Natural killer cell (primary cell): ENCODE measurements around the gene RRAD. TPM values are rescaled to one million over a fixed set of nuclear protein-coding genes. Genes with fewer than 3 reads are reported as not detected.

Source experiments
- ATAC-seq, 3 donors: fragments of 150-1000 bp in 2 of 3; fragments of 200-7000 bp in 1 of 3; cut with Tn5 transposase; 1 replicate in 1 of 3; 2 replicates in 2 of 3; pipeline ENCODE4 v1.10.0; 2021; ENCODE audit warnings: mild to moderate bottlenecking in 2 of 3, moderate library complexity in 2 of 3
- DNase-seq, 2 donors: peaks; one replicate each; pipeline versions ENCODE4 v3.0.0 to v3.0.0-alpha.2; 2013 to 2021; ENCODE audit warnings: mixed read lengths in 1 of 2
- H3K27ac ChIP-seq: one replicate; pipeline ENCODE4 v1.5.1; 2013; ENCODE audit warnings: mild to moderate bottlenecking, low read length
- H3K27me3 ChIP-seq: one replicate; pipeline ENCODE4 v1.6.1; 2013; ENCODE audit warnings: low read length; ENCODE audit not compliant: control insufficient read depth, insufficient read depth
- H3K36me3 ChIP-seq: one replicate; pipeline ENCODE4 v1.6.1; 2013; ENCODE audit warnings: low read length; ENCODE audit not compliant: control insufficient read depth, insufficient read depth
- H3K4me1 ChIP-seq: one replicate; pipeline ENCODE4 v1.6.1; 2013; ENCODE audit warnings: low read length; ENCODE audit not compliant: control insufficient read depth, insufficient read depth
- H3K4me3 ChIP-seq: one replicate; pipeline ENCODE4 v1.5.1; 2013; ENCODE audit warnings: low read length
- H3K9me3 ChIP-seq: one replicate; pipeline ENCODE4 v1.6.1; 2013; ENCODE audit warnings: low read length; ENCODE audit not compliant: control insufficient read depth, insufficient read depth
- H3K27ac Mint-ChIP-seq, 2 donors: one replicate each; pipeline ENCODE4 v1.8.0; 2022; ENCODE audit warnings: mild to moderate bottlenecking in 2 of 2, mixed read lengths in 2 of 2, moderate library complexity in 1 of 2
- H3K27me3 Mint-ChIP-seq, 2 donors: one replicate each; pipeline ENCODE4 v1.8.0; 2022; ENCODE audit warnings: low read depth in 2 of 2, mixed read lengths in 2 of 2
- H3K36me3 Mint-ChIP-seq: one replicate; pipeline ENCODE4 v1.8.0; 2022; ENCODE audit warnings: mixed read lengths
- H3K4me1 Mint-ChIP-seq, 2 donors: one replicate each; pipeline ENCODE4 v1.8.0; 2022; ENCODE audit warnings: mixed read lengths in 2 of 2
- H3K4me3 Mint-ChIP-seq: one replicate; pipeline ENCODE4 v1.8.0; 2022; ENCODE audit warnings: mild to moderate bottlenecking, moderate library complexity, mixed read lengths
- H3K9me3 Mint-ChIP-seq, 2 donors: one replicate each; pipeline ENCODE4 v1.8.0; 2022; ENCODE audit warnings: mixed read lengths in 2 of 2
- CTCF ChIP-seq: fragments of 200-600 bp; IDR thresholded peaks from one replicate; pipeline ENCODE4 v1.8.0; 2022; ENCODE audit warnings: antibody characterized with exemption
- WGBS: methylation state at CpG from one replicate; pipeline ENCODE4 v1.1.7; 2013; ENCODE audit warnings: missing lambda C conversion rate; ENCODE audit not compliant: insufficient coverage; 5-methylcytosine and 5-hydroxymethylcytosine counted together
- intact Hi-C: fragments of 100-400 bp; cut with micrococcal nuclease; formaldehyde crosslinking; loops from one replicate; pipeline ENCODE4 v1.14.2; 2022
- total RNA-seq, 4 donors: library from RNA; stranded (reverse); fragments of 120-200 nt in 1 of 4; gene quantifications; one replicate each; pipeline versions ENCODE4 v1.2.3 to v1.2.4, GENCODE V29; 2013 to 2022

Gene RRAD
- total RNA-seq, 3 donors from 2014 or later (not counting 1 experiment from before 2014, with no cell fraction given): 1.8 to 4.5 (median 2.8) TPM

GRCh38 chr16:66888647-66889615, 36.4 kb downstream of the RRAD start:
- Mint-ChIP-seq H3K27ac (no peak overlapping the region), H3K9me3 (no peaks in the 10 kb centered on the region)
- ATAC-seq: no peak

GRCh38 chr16:66886914-66887313, 38.4 kb downstream of the RRAD start:
- peaks cover 9 to 28% of the 10 kb centered on the region in 2 donors for H3K4me1 Mint-ChIP-seq
- Histone ChIP-seq H3K27me3 (no peaks in the 10 kb centered on the region), H3K4me3 (no peak overlapping the region), H3K27ac (no peak overlapping the region), H3K4me1 (no peaks in the 10 kb centered on the region), H3K36me3 (peaks cover 31% of the 10 kb centered on the region), H3K9me3 (no peaks in the 10 kb centered on the region)
- intact Hi-C loops: no loop called here
- DNase-seq: no peak
- H3K36me3 Mint-ChIP-seq: no peaks in the 10 kb centered on the region
- no peak overlapping the region for H3K27ac Mint-ChIP-seq
- TF ChIP-seq CTCF: no peak
- WGBS: 72% methylated on average over 3 of the region's 3 CpGs
- ATAC-seq: no peak
- H3K9me3 Mint-ChIP-seq: no peaks in the 10 kb centered on the region
- no peak overlapping the region for H3K4me3 Mint-ChIP-seq
- H3K27me3 Mint-ChIP-seq: no peaks in the 10 kb centered on the region

More at GRCh38 chr16:66888647-66889615, 36.4 kb downstream of the RRAD start:
- Histone ChIP-seq H3K4me1 (no peaks in the 10 kb centered on the region), H3K4me3 (no peak overlapping the region), H3K36me3 (peaks cover 31% of the 10 kb centered on the region), H3K27me3 (no peaks in the 10 kb centered on the region), H3K9me3 (no peaks in the 10 kb centered on the region), H3K27ac (no peak overlapping the region)
- WGBS: 96% methylated on average over 6 of the region's 6 CpGs
- no peak for DNase-seq
- no peaks in the 10 kb centered on the region for H3K36me3 Mint-ChIP-seq
- no peaks in the 10 kb centered on the region for H3K27me3 Mint-ChIP-seq
- intact Hi-C loops: no loop called here
- H3K4me3 Mint-ChIP-seq: no peak overlapping the region
- H3K4me1 Mint-ChIP-seq: peaks cover 10 to 30% of the 10 kb centered on the region in 2 donors
- no peak for TF ChIP-seq CTCF

- Histone ChIP-seq H3K4me1 (peaks cover 5% of the 10 kb centered on the region), H3K36me3 (peaks cover 29% of the 10 kb centered on the region), H3K9me3 (no peaks in the 10 kb centered on the region), H3K27me3 (no peaks in the 10 kb centered on the region), H3K27ac (no peak overlapping the region), H3K4me3 (no peak overlapping the region)
- no peaks in the 10 kb centered on the region for H3K36me3 Mint-ChIP-seq
- peaks cover 13 to 30% of the 10 kb centered on the region in 2 donors for H3K4me1 Mint-ChIP-seq
- WGBS: 89% methylated on average over 2 of the region's 2 CpGs
- intact Hi-C loops: no loop called here
- no peaks in the 10 kb centered on the region for H3K9me3 Mint-ChIP-seq
- no peaks in the 10 kb centered on the region for H3K27me3 Mint-ChIP-seq
- ATAC-seq: no peak
- no peak overlapping the region for H3K27ac Mint-ChIP-seq
- H3K4me3 Mint-ChIP-seq: no peak overlapping the region
- no peak for TF ChIP-seq CTCF
- DNase-seq: no peak
These were observed 39.0 kb downstream of the RRAD start for GRCh38 chr16:66886321-66886720.
